Germinal center (tissue), 1 donor: ENCODE results near the gene C1orf52.
"Not testable (repeated sequence)": the region's sequence is repeated elsewhere in the genome, so short reads cannot be mapped to it uniquely, and the experiment has no call there.

ENCODE experiments used
- DNase-seq: peaks from one replicate; pipeline ENCODE4 v3.0.0; 2012; ENCODE audit warnings: mixed read lengths, low spot score

Gene C1orf52

DNA sequence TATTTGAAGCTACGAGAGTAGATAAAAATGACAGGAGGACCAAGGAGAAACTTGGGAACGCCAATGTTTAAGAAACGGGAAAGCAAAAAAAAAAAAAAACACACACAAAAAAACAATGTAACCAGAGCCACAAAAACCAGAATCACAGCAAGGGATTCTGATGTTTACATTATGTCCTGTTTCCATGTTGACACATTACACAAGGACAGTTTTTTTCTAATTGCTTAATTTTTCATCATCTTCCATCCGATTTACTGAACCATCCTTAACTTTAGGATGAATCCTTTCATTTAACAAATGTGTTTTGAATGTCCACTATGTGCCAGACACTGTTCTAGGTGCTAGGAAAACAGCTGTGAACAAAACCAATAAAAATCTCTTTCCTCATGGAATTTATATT is 18.3 kb upstream of the C1orf52 start:
- DNase-seq = no peak

DNA sequence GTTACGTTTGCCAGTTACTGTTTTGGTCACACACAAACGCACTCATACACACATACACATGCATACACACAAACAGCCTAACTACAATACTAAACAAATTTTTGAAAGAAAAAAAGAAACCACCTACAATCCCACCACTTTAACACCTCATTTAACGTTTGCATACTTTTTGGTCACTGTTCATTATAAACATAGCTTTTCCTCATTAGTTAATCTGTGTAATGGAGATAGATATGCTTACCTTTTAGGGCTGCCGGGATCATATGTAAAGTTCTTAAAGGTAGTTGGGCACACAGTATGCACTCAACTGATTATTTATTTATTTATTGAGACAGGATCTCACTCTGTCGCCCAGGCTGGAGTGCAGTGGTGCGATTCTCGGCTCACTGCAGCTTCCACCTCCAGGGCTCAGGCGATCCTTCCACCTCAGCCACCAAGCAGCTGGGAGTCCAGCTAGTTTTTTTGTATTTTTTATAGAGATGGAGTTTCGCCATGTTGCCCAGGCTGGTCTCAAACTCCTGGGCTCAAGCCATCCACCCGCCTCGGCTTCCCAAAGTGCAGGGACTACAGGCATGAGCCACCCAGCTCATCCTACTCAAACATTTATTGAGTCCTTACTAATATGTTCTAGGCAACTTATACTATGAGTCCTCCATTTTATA is 17.6 kb upstream of the C1orf52 start:
- DNase-seq = no peak

DNA sequence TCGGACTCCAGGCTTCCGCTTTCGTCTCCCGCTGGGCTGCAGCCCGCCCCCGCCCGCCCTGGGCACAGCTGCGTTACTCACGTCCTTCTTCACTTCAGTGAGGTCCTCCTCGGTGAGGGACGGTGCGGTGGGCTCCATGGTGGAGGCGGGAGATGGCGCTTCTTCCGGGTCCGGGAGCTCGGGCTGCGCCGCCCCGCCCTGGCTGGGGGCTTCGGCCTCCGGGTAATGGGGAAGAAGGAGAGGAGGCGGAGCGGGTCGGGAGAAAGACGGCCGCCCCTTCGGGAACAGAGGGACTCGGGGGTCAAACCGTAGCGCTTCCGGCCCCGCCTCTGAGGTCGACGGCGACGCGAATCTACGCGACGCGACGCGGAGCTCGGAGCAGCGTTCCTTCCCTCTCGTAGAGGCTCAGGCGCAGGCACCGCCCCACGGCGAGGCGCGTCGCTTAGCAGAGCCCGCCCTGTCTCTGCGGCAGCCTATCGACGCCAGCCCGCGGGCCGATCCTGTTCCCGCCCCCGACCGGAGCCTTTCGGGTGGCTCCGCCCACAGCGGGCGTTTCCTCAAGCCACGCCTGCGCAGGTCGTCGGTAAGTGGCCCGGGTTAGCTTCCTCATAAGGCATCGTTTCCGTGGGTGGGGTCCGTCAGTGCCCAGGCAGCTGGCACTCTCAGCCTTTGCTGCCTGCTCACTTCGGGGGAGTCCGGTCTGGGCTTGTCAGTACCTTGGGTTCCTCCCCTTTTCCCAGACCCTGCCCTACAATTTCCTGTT is 16.9 kb upstream of the C1orf52 start, which contains the start of gene BCL10:
Gene BCL10 (minus strand): TSS at position 418 of the 763 bp plus-strand sequence. CDS start 280 bp downstream, at position 138.
- DNase-seq = peak; percentile 97

DNA sequence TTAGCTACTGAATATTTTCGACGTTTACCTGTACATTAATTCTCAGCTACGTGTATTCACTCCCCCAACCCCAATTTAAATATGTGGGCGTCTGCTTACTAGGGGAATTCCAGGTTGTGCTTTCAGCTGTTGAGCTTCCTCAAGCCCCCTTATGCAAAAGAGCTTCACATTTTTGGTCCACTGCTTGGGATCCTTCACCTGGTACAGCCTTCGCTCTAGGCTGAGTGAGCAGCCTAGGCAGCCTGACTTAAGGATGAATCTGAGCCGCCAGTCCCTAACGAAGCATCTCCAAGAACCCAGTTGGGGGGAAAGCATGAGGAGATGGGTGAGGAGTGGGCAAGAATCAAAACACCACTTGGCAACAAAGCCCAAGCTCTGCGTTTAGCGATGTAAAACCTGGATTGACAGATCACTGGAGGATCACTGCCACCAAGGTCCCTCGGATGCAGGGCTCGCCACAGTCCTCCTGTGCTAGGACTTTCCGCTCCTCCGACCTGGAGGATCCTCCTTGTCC is 16.3 kb upstream of the C1orf52 start:
- peak; percentile 71 for DNase-seq

DNA sequence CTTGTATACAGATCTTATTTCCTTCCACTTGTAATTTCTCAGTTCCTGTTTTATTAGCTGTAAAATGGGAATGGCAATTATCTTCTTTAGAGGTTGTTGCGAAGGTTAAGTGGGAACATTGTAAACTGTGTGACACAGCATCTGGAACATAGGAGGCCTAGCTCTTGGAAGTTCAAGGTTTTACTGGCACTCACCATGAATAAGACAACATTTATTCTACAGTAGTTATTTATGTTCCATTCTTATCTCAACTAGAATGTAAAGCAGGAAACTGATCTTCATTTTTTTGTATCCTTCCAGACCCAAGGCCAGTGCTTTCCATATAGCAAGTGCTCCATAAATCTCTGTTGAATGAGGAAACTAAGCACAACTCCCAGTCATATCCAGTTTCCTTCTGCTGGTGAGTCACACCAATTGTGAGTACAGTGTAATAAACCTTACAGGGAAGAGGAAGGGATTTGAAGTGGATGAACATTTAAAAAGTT is 15.5 kb upstream of the C1orf52 start:
- no peak for DNase-seq

DNA sequence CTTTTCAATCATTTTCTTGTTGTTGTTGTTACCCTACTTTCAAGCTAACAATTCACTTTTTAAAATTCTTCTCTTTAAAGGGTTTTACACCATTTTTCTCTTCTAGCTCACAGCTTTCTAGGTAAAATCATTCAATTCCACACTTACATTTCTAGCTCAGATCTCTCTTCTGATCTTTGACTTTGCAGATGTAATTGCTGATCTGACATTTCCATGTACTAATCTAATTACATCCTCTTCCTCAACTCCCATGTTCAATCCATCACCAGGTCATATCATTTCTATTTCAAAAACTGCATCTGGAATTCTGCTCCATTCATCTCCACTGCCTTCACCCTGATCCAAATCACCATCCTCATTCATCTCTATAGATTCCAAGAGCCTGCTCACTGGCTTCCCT is 13.9 kb upstream of the C1orf52 start:
- no peak for DNase-seq

DNA sequence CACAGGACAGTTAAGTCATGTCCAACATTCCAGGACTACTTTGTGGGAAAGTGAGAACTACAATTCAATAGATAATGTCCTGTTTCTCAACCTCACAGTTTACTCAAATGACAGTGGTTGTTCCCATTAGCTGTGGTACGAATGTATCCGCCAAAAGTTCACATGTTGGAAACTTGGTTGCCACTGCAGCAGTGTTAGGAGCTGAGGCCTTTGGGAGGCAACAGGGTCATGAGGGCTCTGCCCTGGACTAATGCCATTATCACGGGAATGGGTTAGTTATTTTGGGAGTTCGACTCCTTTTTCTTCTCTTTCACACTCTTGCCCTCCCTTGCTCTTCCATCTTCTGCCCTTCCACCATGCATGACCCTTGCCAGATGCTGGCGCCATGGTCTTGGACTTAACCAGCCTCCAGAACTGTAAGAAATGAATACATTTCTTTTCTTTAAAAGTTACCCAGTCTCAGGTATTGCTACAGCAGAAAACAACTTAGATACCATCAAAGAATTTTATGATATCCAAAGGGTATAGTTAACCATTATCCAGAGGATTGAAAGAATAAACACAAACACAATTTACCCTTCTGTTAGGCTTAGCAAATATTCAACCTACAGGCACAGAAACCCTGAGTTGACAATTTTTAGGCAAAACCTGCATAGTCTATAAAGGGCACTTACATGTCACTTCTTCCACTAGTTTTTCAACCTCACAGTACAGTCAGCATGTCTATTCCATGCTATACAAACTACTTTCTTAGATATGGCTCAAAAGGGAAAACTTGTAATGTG is 9.5 kb upstream of the C1orf52 start:
- DNase-seq = no peak

DNA sequence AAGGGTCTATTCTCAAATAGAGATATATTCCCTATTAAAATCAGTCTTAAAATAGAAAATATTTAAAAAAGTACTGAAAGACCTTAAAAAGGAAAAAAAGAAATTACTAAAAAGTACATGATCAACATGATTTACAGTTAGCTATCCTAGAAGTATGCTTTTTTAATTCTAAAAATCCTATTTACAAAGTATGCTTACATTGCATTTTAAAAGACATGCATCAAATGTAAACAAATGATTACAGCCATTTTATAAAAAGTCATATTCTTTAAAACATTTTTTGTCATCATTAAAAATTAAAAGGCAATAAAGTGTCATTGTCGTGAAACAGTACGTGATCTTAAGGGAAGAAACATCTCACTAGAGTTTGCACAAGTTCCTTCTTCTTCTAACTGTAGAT is 7.9 kb upstream of the C1orf52 start:
- DNase-seq = no peak

DNA sequence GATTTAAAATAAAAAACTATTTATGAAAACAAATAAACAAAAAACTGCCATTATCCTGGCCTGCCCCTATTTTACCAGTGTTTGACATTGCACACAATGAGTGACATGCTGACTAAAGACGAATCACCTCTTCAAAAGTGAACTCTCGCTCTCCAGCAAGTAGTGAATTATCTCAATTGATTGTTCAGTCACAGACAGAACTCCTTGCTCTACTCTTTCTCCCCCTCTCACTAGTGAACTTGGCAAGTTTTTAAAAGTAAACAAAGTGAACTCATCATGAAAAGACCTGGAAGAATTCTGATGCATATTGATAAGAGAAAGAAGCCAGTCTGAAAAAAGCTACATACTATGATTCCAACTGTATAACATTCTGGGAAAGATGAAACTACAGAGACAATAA is 4.7 kb upstream of the C1orf52 start:
- no peak for DNase-seq

DNA sequence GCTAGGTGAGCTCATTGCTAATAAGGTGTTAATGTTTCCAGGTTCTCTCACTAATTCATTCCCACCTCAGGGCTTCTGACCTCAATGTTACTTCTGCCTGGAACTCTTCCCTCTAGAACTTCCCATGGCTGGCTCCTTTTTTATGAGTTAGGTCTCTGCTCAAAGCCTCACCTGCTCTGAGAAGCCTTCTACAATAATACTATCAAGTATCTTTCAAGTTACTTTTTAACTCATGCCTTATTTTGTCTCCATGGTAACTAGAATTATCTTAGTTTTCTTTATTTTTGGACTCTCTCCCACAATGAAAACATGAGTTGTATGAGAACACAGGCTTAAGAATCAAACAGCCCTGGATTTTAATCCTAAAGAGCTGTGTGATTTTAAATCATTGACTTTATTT is 3.5 kb upstream of the C1orf52 start:
- DNase-seq = no peak

DNA sequence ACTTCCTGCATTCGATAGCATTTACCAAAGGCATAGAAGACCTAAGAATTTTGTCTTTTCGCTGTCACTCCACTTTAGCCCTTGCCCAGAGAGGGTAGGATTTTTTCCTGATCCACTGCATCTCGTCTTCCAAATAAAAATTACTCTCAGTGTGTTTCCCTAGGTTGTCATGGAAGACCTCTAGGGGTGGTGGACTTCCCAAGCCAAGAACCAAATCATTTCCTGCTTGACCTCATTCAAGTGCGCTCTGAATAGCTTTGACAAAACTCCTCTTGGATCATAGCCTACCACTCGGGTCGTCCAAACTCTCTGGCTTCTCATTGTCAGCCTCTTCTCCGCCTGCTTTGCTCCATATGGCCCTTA is 431 bp upstream of the C1orf52 start:
- DNase-seq = no peak

DNA sequence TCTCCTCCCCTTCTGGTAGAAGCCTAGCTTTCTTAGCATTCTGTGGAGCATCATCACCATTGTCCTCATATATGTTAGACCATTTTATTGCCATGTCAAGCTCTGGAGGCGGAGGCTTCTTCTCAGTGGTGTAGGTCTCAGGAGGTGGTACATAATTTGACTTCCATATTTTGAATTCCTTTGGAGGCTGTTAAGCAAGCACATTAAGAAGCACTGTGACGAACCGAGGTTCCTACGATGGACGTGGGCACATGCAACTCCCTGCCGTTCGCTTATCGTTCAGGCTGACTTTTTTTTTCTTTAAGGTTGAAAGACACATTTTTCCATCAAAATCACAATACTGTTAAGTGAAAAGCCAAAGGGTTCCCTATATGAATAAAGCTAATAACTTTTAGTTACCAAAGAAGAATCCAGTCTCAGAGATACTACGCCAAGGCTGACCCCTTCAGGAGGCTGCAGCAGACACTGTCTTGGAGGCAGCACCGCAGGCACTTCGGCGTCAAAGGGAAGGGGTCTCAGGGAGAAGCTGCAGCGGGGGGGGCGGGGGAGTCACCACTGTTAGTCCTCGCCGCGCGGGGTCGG is 835 bp downstream of the C1orf52 start:
- DNase-seq = no peak

DNA sequence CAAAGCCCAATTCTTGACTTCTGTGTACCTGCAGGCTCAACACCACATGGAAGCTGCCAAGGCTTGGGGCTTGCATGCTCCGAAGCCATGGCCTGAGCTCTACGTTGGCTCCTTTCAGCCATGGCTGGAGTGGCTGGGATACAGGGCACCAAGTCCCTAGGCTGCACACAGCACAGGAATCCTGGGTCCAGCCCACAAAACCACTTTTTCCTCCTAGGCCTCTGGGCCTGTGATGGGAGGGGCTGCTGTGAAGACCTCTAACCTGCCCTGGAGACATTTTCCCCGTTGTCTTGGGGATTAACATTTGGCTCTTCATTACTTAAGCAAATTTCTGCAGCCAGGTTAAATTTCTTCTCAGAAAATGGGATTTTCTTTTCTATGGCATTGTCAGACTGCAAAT is 10.4 kb downstream of the C1orf52 start:
- DNase-seq = not testable (repeated sequence)

DNA sequence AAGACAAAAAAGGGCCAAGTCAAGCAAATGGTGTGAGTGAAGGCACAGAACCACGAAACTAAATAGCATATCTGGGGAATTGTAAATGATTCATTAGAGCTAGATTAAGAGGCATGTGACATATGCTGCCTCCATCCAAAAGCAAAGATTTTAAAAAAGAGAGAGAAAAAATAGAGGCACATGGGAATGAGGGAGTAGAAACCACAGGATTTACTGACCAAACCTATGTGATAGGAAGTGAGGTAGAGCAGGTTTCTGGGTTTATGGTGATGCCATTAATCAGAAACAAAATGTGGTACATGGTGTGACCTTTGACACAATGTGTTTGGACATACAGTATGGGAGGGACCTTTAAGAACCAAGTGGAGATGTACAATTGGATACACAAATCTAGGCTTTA is 13.6 kb downstream of the C1orf52 start:
- DNase-seq = no peak

DNA sequence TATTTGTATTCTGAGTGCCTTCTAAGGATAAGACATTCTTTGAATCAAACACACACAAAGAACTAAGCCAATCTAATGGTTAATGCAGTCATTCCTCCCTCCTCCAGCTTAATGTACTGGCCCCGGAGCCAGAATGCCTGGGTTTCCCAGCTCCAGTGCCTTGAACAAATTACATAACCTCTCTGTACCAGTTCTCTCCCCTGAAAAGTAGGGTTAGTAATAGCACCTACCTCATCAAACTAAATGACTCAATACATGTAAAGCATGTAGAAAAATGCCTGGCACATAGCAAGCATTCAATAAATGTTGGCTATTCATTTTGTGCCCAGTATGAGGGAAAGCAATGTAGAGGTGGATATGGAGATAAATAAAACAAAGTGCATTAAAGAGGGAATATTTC is 14.0 kb downstream of the C1orf52 start:
- no peak for DNase-seq

DNA sequence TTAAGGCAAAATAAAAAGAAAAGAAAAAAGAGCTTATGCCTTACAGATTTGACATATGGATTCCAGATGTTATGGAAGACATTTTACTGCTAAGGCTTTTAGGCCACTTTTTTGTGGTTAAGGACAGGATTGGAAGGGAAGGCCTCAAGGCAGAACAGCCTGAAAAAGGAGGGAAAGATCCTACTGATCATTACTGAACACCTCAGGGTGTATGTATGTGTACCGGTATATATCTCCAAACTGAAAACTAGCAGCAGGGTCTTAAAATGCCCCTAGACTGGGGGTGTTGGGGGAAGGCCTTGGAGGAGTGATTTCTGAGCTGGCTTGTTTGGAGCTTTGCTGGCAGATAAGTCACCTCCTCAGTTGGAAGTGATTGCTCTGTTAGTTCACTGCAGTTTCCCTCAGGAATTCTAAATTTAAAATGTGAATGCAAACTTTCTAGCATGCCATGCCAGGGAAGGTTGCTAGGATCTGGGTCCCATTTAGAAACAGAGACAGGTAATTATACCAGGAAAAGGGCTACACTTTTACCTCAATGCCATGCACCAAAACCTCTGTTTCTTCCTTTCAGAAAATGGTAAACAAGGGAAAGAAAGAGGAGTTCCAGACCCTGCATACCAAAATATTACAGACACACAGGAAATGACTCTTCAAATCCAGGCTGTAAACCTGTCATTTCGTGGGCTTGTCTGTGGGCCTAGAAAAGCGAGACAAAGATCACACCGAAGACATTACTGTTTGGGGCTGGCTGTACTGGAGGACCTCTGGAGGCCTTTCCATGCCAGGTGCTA is 15.0 kb downstream of the C1orf52 start:
- DNase-seq = no peak

DNA sequence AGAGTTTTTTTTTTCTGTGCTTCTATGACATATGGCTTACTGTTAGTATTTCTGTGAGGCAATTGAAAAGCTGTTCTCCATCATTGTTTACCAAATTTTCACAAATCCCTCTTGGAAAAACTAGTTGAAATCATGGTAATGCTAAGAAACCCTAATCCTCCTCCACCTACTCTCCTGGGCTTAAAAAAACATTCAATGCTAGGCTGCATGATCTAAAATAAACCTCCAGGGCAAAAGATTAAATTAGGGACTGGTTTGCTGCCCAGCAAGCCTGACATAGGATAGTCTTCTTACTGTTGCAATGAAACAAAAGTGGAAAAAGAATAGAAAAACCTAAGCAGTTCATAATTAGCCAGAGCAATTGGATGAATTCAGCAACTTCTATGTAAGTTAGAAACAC is 16.1 kb downstream of the C1orf52 start:
- no peak for DNase-seq

DNA sequence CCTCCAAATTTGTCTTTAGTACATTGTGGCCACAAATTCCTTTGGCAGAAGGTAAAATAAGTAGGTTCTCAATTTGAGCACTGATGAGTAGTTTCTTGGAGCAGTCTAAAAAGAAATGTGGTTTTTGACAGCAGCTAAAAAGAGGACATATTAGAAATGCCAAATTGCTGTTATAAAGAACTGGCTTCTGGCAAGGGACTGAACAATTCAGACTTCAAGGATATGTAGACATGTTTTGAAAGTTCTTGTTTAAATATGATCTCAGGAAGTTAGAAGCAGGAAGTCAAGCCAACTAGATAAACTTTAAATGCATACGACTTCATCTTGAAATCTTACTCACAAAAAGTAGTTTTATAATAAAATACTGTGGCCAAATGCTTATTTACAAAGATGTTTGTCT is 18.8 kb downstream of the C1orf52 start:
- DNase-seq = no peak

DNA sequence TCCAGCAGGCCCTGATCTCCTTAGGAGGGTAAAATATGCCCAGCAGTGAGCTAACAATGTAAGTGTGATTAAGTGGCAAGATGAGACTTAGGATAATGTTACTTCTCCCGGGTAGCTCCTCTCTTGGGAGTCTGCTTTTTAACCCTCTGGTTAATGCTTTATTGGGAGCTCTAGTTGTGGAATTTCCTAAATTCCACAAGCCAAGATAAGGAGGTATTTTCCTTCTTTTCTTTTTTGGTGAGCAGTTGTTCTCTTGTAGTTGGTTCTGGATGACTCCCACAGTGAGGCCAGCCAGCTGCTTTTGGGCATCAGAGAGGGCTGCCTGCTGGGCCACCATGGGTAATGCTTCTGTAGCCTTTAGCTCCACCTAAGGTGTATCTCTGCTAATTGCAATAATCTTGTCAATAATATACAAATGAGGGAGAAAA is 19.3 kb downstream of the C1orf52 start:
- DNase-seq = peak; percentile 9

DNA sequence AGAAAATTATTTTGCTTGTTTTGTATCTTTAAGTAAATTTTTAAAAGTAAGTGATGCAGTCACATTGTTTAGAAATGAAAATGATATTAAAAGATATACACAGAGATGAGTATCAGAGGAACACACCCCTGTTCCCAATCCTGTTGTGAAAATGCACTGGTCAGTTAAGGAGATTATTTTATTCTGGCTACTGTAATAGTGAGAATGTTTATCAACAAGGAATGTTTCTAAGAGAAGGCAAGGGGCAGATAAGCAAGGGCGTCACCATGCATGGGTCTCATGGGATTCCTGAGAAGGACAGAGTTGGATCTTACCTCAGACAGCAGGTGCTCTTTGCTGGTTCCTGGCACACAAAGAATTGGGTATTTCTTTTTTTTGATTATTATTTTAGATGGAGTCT is 21.8 kb downstream of the C1orf52 start:
- no peak for DNase-seq

DNA sequence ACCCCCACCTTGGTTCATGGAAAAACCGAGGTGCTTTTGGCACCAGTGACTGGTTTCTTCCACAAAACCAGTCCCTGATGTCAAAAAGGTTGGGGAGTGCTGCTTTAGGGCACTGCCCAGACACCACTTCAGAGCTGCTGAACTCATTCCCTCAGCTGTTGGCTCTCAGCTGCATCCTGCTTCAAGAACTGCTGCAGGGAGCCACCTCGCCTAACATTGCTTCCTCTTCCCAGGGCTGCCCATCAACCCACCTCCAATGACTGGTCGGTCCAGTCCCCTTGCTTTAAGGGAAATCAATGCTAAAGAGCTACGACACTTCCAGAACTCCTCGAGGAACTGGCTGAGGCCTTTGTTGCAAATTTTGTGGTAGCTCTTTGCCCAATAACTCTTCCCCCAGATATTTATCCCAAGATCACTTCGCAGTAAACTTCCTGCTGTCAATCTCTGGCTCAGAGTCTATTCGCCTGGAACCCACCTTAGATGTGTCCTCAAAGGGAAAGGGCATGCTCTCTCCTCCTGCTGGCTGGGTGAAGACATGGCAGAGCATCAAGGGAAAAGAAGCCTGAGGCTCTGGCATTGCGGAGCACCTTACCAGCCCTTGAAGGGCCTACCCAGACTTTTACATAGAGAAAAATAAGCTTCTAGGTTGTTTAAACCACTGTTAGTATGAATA is 29.0 kb downstream of the C1orf52 start:
- no peak for DNase-seq
